ENCODE results near the gene ZFR. TPM values are rescaled to one million over a fixed set of nuclear protein-coding genes. Genes with fewer than 3 reads are reported as not detected.

ZFR gene
- polyA plus RNA-seq, 3 donors: 29.8 to 81.8 (median 62.3) TPM

- H3K4me3 ChIP-seq (replicated peaks in 1 of 3; ENCODE audit: low read depth in 2 of 3, low read length in 3 of 3): no peak overlapping the region
- H3K36me3 ChIP-seq (replicated peaks in 1 of 2; ENCODE audit: control insufficient read depth in 1 of 2, insufficient read depth in 2 of 2, low read length in 2 of 2): no peaks in the 10 kb centered on the region
- no peak overlapping the region for H3K4me2 ChIP-seq (replicated peaks; ENCODE audit: extremely low read depth, low read length, poor library complexity, severe bottlenecking)
- H3K4me3 Mint-ChIP-seq: no peak overlapping the region
- no peaks in the 10 kb centered on the region for H3K36me3 Mint-ChIP-seq
- WGBS (ENCODE audit: insufficient coverage): 100% methylated on average over 1 of the region's 4 CpGs
- H4K20me1 ChIP-seq (ENCODE audit: insufficient read depth, low read length): no peaks in the 10 kb centered on the region
- no peak overlapping the region for H2AFZ ChIP-seq (ENCODE audit: insufficient read depth, low read depth, low read length, poor library complexity, severe bottlenecking)
- intact Hi-C loops (cut with micrococcal nuclease): no loop called here
- peaks cover 19 to 55% (median 45%) of the 10 kb centered on the region in 7 donors for H3K9me3 Mint-ChIP-seq
- H3K9me3 ChIP-seq (replicated peaks in 1 of 2; ENCODE audit: control insufficient read depth in 1 of 2, insufficient read depth in 1 of 2, low read length in 2 of 2): peaks cover 23 to 30% of the 10 kb centered on the region in 2 donors
- no peaks in the 10 kb centered on the region for H3K27me3 ChIP-seq (ENCODE audit: control insufficient read depth in 2 of 2, insufficient read depth in 2 of 2, low read length in 2 of 2)
- H3K79me2 ChIP-seq (ENCODE audit: insufficient read depth, low read length): no peaks in the 10 kb centered on the region
- H3K27me3 Mint-ChIP-seq (ENCODE audit: low read depth in 3 of 3): peaks cover 0 to 2% (median 0%) of the 10 kb centered on the region in 3 donors
- DNase-seq: no peak
- H3K4me1 ChIP-seq (ENCODE audit: control insufficient read depth in 1 of 2, insufficient read depth in 2 of 2, low read length in 2 of 2): no peaks in the 10 kb centered on the region
- no peak overlapping the region for H3K27ac Mint-ChIP-seq
- no peak for TF ChIP-seq CTCF (IDR thresholded peaks at IDR 0.05)
- no peak overlapping the region for H3K27ac ChIP-seq (ENCODE audit: low read depth in 1 of 2, low read length in 2 of 2)
- H3K4me1 Mint-ChIP-seq: no peaks in the 10 kb centered on the region
- no peak overlapping the region for H3K9ac ChIP-seq (ENCODE audit: insufficient read depth, low read length, poor library complexity, severe bottlenecking)
Measured at GRCh38 chr5:32339878-32340277, 104.7 kb downstream of the ZFR start.

- no peaks in the 10 kb centered on the region for H3K4me1 Mint-ChIP-seq
- no peak for TF ChIP-seq CTCF (IDR thresholded peaks at IDR 0.05)
- H3K4me3 ChIP-seq (replicated peaks in 1 of 3; ENCODE audit: low read depth in 2 of 3, low read length in 3 of 3): no peak overlapping the region
- H3K27me3 Mint-ChIP-seq (ENCODE audit: low read depth in 3 of 3): peaks cover 0 to 2% (median 0%) of the 10 kb centered on the region in 3 donors
- no peaks in the 10 kb centered on the region for H3K4me1 ChIP-seq (ENCODE audit: control insufficient read depth in 1 of 2, insufficient read depth in 2 of 2, low read length in 2 of 2)
- peaks cover 19 to 51% (median 40%) of the 10 kb centered on the region in 7 donors for H3K9me3 Mint-ChIP-seq
- no peak overlapping the region for H3K4me3 Mint-ChIP-seq
- H3K4me2 ChIP-seq (replicated peaks; ENCODE audit: extremely low read depth, low read length, poor library complexity, severe bottlenecking): no peak overlapping the region
- H3K9ac ChIP-seq (ENCODE audit: insufficient read depth, low read length, poor library complexity, severe bottlenecking): no peak overlapping the region
- no peak overlapping the region for H3K27ac ChIP-seq (ENCODE audit: low read depth in 1 of 2, low read length in 2 of 2)
- no peaks in the 10 kb centered on the region for H3K27me3 ChIP-seq (ENCODE audit: control insufficient read depth in 2 of 2, insufficient read depth in 2 of 2, low read length in 2 of 2)
- H3K9me3 ChIP-seq (replicated peaks in 1 of 2; ENCODE audit: control insufficient read depth in 1 of 2, insufficient read depth in 1 of 2, low read length in 2 of 2): peaks cover 23 to 30% of the 10 kb centered on the region in 2 donors
- no peaks in the 10 kb centered on the region for H3K79me2 ChIP-seq (ENCODE audit: insufficient read depth, low read length)
- H3K27ac Mint-ChIP-seq: no peak overlapping the region
- intact Hi-C loops (cut with micrococcal nuclease): no loop called here
- no peaks in the 10 kb centered on the region for H4K20me1 ChIP-seq (ENCODE audit: insufficient read depth, low read length)
- DNase-seq: no peak
- no peaks in the 10 kb centered on the region for H3K36me3 Mint-ChIP-seq
- no CpG with 5 or more reads among the region's 2 CpGs for WGBS (ENCODE audit: insufficient coverage)
- no peaks in the 10 kb centered on the region for H3K36me3 ChIP-seq (replicated peaks in 1 of 2; ENCODE audit: control insufficient read depth in 1 of 2, insufficient read depth in 2 of 2, low read length in 2 of 2)
- H2AFZ ChIP-seq (ENCODE audit: insufficient read depth, low read depth, low read length, poor library complexity, severe bottlenecking): no peak overlapping the region
Measured at GRCh38 chr5:32339198-32339597, 105.3 kb downstream of the ZFR start.

Data from CD14-positive monocyte (primary cell).